Stimulated activated naive CD4-positive, alpha-beta T cell treated with Interleukin-2 at 50 U/mL for 16 hours (primary cell): ENCODE measurements around the gene MORN3.
A peak's percentile ranks its signal among the peaks of the same experiment; 100 is the strongest.
"Not testable (repeated sequence)": the region's sequence is repeated elsewhere in the genome, so short reads cannot be mapped to it uniquely, and the experiment has no call there.

Experiments
- DNase-seq: peaks from one replicate; lab custom pipeline; 2025; lab: John Stamatoyannopoulos, UW

Gene MORN3

GRCh38 chr12:121669521-121669900, at the start of gene MORN3:
TSS of gene MORN3 (minus strand) at chr12:121669654. CDS start at chr12:121669483, 171 bp downstream.
- DNase-seq, result no peak

GRCh38 chr12:121718653-121719239, 49.3 kb upstream of the MORN3 start:
- DNase-seq, result no peak

DNA sequence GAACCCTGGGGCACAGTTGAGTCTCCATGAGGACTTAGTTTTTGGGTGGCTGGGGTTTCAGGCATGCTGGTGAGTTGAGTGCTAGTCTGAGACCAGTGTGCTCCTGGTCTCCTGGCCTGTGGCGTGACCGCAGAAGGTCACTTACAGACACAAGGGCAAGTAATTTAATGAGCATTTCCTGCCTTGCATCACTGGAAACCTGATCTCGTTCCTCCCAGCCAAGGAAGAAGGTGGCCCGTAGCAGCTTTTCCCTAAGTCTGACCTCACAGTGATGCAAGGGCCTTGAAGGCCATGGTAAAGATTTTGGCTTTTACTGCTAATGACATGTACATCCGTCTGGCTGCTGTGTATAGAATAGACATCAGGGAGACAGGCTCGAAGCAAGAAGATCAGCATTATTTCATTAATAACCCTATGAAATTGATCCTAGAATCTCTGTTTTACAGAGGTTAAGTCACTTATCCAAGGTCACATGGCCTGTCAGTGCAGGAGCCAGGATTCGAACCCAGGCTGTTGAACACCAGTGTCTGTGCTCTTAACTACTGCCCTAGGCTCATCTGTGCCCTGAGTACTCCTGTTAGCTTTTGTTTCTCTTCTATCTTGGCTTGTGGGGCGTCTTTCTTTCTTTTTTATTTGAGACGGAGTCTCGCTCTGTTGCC, 47.7 kb upstream of the MORN3 start:
- no peak for DNase-seq

DNA sequence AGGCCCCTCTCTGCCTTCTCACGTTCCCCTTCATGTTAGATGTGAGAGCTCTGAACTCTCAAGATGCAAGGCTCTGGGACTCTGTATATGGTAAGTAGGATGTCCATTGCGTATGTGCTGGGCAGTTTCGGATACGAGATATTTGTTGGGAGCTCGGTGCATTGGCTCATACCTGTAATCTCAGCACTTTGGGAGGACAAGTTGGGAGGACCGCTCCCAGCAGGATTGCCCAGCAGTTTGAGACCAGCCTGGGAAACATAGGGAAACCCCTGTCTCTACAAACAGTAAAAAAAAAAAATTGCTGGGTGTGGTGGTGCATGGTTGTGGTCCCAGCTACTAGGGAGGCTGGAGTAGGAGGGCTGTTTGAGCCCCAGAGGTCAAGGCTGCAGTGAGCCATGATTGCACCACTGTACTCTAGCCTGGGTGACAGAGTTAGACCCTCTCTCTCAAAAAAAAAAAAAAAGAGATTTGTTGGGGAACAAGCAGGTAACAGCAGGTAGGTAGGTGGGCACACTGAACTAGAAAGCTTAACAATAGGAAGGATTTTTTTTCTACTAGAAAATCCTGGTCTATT, 46.5 kb upstream of the MORN3 start:
- DNase-seq, result no peak

DNA sequence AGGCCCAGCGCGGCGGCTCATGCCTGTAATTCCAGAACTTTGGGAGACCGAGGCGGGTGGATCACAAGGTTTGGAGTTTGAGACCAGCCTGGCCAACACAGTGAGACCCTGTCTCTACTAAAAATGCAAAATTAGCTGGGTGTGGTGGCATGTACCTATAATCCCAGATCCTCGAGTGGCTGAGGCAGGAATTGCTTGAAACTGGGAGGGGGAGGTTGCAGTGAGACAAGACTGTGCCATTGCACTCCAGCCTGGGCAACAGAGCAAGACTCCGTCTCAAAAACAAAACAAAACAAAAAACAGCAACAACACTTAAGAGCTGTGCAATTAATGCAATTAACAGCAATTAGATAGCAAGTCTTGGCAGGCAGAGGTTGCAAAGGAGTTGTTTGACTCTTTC, 45.6 kb upstream of the MORN3 start:
- DNase-seq, result not testable (repeated sequence)

DNA sequence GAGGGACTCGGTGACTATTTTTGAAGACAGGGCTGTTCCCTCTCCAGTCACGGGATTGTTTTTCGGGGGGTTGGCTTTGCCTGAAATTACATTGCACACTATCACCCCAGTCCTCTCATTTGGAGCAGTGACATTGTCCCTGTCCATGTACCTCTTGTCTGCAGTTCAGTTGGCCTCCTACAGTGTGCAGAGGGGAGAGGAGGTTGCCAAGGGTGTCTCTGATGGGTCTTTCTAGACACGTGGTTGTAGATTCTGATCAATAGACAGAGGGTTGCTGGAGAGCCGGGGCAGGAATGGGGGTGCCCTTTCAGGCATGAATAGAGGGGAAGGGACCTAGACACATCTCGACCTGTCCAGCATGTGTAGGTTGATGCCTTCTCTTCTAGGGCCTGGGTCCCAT, 44.3 kb upstream of the MORN3 start:
- DNase-seq, result no peak

DNA sequence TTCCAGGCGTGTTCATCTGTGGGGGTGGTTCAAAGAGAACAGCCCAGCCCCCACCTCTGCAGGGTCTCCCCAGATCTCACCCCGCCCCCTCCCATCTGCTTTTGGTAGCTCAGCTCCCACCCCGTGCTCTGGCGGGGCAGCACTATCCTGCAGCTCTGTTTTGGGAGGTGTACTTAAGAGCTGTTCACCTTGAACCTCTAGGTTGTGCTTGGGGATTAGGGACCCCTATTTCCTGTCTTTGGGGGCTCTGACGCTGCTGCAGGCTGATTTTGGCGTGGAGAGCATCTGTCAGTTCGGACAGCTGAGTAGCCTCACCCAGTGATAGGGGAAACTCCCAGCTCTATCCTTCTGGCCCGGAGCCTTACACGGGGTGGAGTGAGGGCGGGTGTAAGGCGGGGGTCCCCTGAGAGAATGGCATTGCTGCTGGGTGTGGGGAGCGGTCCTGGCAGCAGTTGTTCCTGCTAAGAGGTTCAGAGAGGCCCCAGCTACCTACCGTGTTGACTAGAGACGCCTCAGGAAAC, 43.9 kb upstream of the MORN3 start:
- DNase-seq, result no peak

GRCh38 chr12:121712461-121713256, 43.2 kb upstream of the MORN3 start, which contains the start of gene TMEM120B:
TSS of gene TMEM120B (plus strand) at chr12:121712752. CDS start at chr12:121712896, 144 bp downstream.
- peak; percentile 74 for DNase-seq

DNA sequence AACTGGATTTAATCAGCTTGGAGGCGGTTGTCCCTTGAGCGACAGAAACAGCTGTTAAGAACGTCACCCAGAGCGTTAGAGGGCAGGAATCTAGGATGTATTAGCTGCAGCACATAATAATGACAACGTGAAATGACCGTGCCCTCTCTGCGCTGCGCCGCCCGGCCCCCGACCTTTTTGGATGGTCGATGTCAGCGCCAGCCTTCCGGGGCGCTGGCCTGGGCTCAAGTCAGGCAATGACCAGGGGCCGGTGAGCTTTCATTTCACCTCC, 42.7 kb upstream of the MORN3 start:
- no peak for DNase-seq

GRCh38 chr12:121711361-121712189, 42.1 kb upstream of the MORN3 start:
- DNase-seq, result peak; percentile 6

GRCh38 chr12:121709478-121709961, 40.1 kb upstream of the MORN3 start:
- no peak for DNase-seq

GRCh38 chr12:121709064-121709424, 39.6 kb upstream of the MORN3 start:
- DNase-seq, result not testable (repeated sequence)

DNA sequence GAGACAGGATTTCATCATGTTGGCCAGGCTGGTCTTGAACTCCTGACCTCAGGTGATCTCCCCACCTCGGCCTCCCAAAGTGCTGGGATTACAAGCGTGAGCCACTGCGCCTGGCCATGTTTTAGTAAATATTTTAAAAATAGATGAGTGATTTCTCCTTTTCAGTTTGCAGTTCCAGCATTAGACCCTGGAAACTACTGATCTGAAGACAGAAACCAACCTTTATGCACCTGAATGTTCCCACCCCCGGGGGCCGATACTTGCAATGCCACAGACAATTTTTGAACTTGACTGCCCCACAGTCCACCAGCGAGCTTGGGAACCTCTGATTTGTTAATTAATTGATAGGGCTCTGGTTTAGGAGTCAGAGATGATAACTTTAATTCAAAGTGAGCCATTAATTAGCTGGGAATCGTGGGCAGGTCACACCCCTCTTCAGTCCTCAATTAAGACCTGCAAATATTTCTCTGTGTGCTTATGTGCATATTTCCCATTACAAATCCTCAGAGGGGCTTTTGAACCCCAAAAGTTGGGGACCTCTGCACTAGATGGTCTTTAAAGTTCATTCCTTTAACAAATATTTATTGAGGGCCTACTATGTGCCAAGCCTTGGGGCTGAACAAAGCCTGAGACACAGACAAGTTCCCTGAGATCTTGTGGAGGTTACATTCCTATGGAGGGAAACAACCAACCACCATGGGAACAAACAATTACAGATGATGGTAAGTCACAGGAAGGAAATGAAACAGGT, 39.0 kb upstream of the MORN3 start:
- DNase-seq, result no peak

DNA sequence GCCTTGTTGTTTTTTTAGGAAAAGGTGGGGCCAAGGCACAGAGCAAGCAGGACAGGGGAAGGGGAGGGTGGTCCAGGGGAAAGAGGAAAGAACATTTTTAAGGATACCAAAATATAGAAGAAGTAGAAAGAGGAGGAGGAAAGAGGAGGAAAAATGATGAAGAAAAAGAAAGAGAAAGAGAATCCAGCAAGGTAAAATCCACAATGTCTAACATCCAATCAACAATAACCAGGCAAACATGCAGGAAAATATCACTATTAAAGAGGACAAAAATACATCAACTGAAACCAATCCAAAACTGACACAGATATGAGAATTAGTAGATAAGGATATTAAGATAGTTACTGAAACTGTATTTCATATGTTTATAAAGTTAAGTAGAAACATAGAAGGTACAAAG, 36.1 kb upstream of the MORN3 start:
- DNase-seq, result no peak

DNA sequence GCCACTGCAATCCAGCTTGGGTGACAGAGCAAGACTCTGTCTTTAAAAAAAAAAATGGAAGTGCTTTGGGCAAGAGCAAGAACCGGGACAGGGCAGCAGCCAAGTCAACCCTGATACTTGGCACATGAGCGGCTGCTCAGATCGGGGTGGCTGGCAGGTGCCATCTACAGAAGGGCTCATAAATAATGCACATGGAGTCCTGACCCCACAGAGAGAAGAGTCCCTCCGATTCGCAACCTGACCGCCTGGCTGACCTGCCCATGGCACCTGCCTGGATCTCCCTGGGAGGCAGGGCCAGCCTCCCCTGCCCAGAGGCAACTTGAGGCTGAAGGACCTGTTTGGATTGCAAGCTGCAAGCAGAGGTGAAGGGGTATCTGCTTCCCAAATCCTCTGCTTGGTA, 33.5 kb upstream of the MORN3 start:
- no peak for DNase-seq

GRCh38 chr12:121701667-121702277, 32.3 kb upstream of the MORN3 start:
- no peak for DNase-seq

DNA sequence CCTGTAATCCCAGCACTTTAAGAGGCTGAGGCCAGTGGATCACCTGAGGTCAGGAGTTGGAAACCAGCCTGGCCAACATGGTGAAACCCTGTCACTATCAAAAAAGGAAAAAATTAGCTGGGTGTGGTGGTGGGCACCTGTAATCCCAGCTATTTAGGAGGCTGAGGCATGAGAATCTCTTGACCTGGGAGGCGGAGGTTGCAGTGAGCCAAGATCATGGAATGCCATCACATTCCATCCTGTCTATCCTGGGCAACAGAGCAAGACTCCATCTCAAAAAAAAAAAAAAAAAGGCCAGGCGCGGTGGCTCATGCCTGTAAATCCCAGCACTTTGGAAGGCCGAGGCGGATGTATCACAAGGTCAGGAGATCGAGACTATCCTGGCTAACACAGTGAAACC, 28.4 kb upstream of the MORN3 start:
- not testable (repeated sequence) for DNase-seq

DNA sequence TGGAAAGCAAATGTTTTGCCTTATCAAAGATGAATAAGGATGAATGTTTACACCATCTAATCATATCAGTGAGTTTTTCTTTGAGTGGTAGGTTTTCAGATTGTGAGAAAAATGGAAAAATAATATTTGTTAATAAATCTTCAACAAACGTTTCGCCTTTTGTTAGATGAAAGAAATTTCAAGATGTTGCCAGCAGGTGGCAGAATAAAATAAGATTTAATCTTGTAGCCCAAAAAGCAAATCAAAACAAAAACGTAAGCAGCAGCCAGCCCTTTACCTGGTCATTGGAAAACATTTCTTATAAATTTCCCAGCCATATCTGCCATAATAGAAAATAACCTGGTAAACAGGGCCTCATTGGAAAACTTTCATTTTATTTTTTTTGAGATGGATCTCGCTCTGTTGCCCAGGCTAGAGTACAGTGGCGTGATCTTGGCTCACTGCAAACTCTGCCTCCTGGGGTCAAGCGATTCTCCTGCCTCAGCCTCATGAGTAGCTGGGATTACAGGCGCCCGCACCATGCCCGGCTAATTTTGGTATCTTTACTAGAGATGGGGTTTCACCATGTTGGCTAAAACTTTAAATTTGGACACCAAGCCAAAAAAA, 27.7 kb upstream of the MORN3 start:
- DNase-seq, result no peak

DNA sequence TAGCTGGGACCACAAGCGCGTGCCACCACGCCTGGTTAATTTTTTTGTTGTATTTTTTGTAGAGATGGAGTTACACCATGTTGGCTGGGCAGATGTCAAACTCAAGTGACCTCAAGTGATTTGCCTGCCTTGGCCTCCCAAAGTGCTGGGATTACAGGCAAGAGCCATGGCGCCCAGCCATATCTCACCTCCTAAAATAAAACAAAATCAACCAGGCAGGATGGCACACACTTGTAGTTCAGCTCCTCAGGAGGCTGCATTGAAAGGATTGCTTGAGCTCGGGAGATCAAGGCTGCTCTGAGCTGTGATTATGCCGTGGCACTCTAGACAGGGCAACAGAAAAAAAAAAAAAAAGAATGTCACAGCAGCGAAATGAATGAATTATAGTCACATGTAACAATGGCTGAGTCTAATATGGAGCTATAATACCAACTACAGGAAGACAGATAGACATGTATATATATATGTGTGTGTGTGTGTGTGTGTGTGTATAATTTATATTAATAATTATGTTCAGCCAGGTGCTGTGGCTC, 23.8 kb upstream of the MORN3 start:
- no peak for DNase-seq

DNA sequence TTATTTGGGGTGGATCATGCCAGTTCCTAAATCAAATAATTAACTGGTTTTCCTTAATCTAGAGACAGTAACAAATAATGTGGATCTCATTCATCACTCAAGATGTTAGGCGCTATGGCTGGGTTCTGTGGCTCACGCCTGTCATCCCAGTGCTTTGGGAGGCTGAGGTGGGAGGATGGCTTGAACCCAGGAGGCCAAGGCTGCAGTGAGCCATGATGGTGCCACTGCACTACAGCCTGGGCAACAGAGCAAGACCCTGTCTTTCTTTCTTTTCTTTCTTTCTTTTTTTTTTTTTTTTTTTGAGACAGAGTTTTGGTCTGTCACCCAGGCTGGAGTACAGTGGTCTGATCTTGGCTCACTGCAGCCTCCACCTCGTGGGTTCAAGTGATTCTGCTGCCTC, 23.3 kb upstream of the MORN3 start:
- DNase-seq, result not testable (repeated sequence)
